ENCODE results near the gene RTN4R.
"Not testable (repeated sequence)": the region's sequence is repeated elsewhere in the genome, so short reads cannot be mapped to it uniquely, and the experiment has no call there.

RTN4R gene

DNA sequence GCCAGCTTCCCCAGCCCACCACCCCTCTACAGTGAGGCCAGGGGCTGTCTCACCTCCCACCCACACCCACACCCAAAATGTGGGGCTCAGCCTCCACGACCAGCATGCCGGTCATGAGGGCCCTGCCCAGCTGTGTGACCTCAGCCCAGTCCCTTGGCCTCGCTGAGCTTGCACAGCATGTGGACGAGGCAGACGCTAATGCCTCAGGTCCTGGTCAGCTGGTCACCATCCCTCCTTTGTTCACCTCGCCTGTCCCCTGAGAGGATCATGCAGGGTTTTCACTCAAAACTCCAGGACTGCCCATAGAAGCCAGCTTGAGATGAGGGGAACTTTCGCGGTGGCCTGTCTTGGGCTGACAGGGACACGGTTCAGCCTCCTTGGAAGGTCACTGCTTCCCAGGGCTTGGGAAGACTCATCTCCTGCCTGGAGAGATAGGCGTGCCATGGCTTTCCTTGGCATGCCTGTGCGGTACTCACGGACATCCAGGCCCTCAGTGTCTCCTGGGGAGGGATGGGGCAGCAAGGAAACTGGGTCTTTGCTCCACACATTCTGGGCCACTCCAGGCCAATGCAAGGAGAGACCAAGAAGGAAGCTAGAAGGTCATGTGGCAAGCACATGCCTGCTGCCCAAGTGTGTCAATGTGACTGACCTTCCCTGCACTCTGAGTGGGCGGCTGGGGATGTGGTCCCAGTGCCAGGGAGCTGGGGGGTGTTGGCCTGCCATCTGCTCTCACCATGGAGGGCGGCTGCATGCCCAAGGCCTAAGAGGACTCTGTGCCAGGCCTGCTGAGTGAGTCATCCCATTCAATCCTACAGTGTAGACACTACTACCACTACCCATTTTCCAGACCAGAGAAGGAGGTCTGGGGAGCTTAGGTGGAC lies 3.2 kb upstream of the RTN4R start:
- DNase-seq (ENCODE audit: low spot score): no peak

DNA sequence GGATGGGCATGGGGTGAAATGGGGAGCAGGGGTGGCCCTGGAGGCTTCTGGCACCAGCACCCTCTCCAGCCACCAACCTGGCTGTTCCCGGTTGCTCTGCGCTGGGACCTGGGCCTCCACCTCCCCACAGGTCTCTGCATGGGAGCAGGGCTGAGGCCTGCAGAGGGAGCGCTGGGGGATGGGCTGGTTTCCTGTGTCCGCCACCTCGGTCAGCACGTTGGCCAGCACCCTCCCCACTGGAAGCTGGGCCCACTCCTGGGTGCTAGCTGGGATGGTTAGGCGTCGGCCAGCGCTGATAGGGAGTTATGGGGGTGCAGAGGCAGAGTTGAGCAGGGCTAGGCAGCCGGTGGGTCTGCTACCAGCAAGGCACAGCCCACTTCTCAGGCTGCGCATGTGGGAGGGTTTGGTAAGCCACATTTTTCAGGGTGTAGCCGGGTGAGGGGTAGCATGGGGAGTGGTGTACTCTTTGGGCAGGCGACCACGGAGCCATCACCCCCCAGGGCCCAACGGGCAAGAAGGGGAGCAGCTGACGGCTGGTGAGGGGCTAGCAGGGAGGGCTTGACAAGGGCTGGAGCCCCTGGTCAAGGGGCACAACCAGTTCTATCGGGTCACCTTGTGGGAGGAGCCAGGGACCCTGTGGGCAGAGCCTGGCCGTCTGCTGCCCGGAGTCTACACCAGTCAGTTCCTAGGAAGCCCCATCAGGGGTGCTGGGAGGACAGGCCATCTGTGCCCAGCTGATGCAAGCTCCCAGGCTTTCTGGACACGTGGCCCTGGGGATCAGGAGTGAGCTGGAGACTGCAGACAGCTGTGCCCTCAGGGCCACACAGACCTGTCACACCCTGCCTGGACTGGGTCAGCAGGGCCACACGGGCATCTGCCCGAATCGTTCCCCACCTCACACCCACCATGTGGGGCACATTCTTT lies 2.3 kb upstream of the RTN4R start:
- not testable (repeated sequence) for DNase-seq (ENCODE audit: low spot score)

DNA sequence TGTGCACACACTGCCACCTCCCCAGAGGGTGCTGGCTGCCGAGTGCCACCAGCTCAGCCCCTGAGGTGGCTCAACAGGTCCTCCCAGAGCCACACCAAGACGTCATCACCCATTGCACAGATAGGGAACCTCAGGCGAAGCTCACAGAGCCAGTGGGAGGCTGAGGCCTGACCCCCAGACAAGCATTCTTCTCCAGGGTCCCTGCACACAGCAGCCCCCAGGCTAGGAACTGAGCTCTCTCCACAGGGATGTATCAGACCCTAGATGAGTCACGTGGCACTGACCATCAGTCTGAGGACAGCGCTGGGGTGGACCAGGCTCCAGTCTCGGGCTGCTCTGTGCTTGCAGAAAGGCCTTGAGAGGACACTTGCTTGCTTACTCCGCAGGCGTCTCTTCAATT lies 1.6 kb upstream of the RTN4R start:
- not testable (repeated sequence) for DNase-seq (ENCODE audit: low spot score)

DNA sequence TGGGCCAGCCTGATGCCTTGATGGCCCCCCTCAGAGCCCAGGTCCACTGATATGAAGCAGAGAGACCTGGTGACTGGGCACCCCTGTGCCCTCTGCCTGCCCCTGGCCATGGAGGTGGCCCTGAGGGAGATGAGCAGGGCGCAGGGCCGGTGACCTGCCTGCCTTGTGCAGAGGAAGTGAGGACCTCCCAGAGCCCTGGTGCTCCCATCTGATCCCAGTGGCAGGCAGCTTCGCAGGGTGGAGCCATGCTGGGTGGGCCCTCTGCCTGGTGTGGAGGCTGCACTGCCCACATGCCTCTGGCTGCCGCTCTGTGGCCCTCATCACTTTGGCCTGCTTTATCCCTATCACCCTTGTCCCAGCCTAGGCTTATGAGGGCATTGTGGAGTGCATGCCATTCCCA lies 1.1 kb upstream of the RTN4R start:
- DNase-seq (ENCODE audit: low spot score): not testable (repeated sequence)

DNA sequence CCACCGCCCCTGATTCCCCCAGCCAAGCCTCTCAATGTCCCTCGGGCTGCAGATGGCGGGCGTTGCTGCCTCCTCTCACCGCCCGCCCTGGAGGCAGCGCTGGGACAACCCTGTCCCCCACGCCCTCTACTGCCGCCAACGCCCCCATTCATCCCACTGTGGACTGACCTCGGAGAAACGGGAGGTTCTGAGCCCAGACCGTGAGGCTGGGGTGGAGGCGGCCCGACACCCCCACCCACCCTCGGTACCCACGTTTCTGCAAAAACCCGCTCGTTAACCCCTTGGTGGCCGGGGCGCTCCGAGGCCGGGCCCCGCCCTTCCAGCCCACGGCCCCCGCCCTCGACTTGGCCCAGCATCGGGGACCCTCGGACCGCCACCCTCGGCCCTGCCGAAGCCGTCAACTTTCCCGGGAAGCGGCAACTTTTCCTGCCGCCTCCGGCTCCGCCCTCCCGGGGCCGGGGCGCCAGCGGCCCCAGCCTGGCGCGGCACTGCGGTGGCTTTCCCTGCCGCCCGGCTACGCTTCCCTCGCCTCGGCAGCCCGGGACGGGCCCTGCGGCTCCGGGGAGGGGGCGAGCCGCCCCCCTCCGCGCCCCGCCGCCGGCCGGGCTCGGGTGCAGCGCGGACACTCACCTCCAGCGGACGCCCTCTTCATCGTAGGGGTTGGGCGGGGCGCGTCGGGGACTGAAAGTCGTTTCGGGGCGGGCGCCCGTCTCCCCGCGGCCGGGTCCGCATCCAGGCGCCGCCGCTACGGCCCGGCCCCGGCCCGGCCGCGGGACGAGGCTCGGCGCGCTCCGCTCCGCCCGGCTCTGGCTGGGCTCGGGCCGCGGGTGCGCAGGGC lies 458 bp downstream of the RTN4R start:
- no peak for DNase-seq (ENCODE audit: low spot score)

DNA sequence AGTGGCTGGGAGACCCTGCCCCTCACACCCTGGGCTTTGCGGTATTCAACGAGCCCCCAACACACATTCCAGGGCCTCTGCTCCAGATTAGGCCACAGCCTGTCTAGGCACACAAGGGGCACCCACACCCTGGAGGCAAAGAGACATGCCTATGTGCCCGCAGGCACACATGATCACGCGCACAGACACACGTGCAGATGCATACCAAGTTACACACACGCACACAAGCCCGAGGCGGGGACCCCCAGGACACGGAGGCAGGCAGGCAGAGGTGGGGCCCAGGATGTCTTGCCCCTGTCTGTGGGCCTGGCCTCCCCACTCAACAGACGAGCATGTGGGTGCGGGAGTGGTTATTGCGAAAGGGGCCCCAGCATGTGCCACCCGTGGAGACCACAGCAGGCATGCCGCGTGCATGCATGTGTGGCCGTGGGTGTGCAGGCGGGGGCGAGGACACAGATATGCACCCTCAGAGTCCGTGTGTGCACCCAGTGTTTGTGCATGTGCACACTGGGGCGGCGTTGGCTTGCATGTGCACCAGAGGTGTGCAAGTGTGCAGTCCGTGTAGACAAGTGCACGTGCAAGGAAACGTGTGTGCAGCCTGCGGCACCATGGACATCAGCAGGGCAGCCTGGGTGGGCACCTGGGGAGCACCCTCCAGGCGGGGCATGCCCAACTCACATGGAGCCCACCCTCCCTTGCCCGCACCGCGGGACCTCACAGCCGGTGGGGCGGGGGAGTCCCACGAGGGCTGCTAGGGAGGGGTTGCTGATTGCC lies 1.3 kb downstream of the RTN4R start:
- not testable (repeated sequence) for DNase-seq (ENCODE audit: low spot score)

DNA sequence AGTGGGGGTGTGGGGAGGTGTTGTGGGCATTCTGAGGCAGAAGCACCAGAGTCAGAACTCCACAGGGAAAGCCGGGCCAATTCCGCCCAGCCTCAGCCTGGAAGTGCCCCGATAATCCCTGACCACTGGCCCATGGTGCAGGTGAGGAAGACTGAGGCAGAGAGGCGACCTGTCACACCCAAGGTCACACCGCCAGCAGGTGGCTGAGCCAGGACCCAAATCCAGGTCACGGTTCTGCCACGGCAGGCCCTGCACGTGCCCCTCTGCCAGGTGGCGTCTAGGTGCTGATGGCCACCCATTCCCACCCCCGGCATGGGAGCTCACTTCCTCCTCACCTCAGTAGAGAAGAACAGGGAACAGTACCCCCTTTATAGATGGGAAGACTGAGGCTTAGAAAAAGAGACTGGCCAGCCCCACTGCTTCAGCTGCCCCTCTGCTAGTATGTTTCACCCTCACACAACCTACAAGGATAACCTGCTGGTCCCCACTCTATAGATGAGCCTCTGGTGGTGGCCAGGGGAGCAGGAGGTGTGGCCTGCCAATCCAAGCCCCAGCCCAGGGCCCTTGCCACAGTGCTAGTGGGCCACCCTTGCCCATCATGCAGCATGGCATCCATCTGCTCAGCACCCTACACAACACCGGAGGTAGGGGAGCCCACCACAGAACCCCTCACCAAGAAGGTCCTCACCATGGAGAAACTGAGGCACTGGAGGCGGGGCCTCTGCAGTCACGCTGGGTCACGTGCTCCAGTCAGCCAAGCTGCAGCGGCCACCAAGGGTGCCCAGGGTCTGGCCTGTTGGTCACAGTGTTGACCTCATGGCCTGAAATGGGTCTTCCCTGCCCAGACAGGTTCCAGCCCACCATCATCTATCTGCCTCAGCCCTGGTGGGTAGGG lies 2.1 kb downstream of the RTN4R start:
- not testable (repeated sequence) for DNase-seq (ENCODE audit: low spot score)

DNA sequence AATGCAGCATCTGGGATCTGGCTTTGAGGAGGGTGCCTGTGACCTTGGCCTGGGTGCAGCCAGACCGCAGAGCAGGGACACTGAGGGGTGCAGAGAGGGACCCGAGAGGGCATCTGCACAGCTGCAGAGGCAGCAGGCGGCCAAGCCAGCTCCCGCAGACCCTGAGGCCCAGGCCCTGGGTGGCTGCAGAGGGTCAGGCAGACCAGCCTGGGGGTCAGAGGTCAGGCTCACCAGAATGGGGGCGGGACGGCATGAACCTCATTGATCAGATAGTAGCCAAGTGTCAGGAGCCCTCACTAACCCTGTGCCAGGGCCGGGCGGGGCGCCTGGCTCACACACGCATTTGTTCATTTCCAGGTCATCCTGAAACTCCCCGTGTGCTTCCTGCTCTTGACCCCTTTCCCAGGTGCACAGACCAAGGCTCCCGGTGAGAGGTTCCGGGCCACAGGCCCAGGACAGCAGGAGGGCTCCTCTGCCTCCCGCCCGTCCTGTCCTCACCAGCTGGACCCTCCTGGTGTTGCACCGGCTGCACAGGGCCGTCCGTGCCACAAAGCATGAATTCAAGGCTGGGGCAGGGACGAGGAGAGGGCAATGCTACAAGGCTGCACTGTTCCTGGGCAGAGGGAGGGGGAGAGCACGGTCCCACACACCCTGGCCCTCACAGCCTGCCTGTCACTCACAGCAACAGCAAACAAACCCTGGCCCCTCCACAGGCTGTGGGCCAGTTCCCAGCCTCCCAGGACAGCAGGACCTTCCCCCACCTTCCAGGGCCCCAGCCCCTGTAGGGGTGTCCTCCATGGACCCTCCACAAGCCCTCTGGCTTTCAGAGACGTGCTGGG lies 3.3 kb downstream of the RTN4R start:
- DNase-seq (ENCODE audit: low spot score): no peak

DNA sequence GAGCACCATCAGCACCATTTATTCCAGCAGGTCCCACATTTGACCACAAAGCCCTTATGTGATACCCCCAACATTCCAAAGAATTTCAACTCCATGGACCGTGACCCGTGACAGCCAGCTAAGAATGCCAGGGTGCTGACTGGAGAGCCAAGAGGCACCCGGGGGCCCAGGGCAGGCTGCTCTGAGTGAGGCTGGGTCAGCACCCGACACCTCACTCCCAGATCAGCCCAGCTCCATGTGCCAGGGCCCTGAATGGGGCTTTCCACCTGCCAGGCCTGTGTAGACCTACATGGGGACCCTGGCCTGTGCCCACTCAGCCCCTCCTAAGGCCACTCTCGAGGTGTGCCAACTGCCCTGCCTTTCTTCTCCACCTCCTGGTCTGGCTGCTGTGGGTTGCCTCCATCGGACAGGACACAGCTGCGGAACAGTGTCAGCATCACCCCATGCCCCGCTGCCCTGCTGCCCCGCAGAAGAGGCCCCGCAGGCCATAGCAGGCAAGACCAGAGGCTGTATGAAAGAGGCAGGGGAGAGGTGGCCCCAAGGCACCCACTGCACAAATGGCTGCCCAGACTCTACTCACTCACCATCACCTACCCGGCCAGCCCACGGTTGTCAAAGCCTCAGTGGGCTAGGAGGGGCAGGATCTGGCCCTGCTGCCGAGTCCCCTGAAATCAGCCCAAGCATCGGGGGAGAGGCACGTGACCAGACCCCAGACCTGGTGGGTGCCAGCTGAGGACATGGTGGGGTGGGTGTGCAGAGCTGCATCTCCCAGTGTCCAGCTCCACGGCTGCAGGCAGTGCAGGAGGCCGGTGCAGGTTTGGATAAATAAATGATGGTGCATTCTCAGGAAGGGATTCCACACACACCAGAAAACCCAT lies 4.5 kb downstream of the RTN4R start:
- DNase-seq (ENCODE audit: low spot score): not testable (repeated sequence)

DNA sequence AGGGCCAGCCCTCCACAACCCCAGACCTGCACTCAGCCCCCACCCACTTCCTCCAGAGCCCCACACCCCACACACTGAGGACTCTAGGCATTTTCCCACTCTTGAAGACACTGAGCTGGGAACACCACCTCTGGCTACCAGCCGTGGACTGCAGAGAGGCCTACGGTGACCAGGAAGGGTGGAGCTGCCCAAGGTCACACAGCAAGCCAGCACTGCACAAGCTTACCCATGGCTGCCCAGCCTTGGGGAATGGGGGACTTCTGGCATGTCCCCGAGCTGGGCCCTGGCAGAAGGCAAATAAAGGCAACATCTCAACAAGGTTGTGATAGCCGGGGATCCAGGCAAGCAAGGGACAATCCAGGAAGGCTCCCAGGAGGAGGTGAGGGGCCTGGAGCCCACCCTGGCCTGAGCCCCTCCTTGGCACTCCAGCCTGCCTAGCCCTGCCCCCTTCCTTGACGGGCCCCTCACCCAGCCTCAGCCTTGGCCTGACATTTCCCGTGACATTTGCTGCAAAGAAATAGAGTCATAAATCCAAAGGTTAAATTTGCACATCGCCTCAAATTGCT lies 5.5 kb downstream of the RTN4R start:
- DNase-seq (ENCODE audit: low spot score): no peak

DNA sequence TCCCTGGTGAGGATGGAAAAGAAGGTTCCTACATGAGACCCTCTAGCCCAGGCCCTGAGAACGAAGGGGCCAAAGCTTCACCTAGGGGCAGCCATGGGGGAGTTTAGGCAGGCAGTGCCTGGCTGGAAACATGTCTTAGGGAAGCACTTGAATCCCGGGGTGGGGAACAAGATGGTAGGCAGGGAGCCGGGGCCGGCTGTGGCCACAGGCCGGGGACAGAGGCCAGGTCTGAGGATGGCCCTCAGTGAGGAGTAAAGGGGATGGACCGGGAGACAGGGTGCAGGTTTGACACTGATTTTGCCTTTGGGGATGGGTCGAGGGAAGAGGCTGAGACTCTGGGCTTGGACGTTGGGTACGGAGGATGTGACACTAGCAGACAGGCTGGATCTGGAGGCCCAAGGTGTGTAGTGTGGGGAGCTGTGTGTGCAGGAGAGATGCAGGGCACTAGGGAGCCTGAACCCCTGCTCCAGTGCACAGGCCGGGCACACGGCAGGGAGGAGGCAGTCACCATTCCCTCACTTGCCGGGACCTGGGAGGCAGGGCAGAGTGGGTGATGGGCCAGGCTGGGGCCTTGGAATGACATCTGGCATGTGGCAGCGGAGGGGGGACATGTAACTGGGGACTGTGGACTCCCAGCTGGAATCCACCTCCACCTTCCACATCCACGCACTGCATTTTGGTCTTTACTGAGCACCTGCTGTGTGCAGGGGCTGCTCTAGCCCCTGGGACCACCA lies 6.1 kb downstream of the RTN4R start:
- no peak for DNase-seq (ENCODE audit: low spot score)

DNA sequence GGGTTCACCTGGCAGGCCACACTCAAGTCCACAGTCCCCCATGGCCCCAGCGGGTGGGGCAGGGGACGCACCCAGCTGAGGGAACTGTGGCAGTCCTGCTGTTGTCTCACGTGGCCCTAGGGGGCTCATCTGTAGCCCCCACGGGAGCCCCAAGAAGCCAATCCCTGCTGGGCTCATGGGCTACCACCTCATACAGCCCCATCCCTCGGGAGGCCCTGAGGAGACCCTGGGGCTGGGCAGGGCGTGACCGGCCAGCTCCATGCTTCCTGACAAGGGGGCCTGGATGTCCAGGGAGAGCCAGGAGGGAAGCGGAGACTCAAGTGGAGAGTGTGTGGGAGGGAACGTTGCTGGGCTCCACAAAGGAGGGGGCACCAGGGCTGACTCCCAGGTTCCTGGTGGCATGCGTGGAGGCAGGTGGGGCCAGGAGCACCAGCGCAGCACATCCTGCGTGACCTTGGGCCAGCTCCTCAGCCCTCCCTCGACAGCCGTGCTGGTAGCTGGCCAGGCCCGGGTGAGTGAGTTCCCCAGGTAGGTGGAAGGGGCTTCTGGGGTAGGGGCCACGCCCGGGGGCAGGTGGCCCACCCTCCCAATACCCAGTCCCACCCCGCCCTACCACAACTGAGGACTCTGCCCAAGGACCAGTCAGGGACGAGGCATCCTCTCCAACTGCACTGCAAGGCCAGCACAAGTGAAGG lies 7.9 kb downstream of the RTN4R start:
- no peak for DNase-seq (ENCODE audit: low spot score)

DNA sequence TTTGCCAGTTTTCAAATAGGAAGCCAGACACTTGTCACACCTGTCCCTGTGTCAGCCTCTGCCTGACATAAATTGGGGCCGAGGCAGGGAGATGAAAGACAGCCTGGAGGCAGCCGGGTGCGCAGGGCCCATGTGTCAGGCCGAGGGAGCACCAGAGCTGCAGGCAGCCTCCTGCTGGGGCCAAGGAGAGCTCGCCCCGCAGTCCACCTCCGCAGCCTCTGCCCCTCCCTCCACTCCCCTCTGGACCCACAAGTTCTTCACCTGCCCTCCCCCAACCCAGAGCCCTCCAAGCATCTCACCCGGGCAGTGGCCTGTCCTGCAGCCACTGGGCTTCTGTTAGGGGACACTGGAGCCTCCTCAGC lies 8.8 kb downstream of the RTN4R start:
- no peak for DNase-seq (ENCODE audit: low spot score)

DNA sequence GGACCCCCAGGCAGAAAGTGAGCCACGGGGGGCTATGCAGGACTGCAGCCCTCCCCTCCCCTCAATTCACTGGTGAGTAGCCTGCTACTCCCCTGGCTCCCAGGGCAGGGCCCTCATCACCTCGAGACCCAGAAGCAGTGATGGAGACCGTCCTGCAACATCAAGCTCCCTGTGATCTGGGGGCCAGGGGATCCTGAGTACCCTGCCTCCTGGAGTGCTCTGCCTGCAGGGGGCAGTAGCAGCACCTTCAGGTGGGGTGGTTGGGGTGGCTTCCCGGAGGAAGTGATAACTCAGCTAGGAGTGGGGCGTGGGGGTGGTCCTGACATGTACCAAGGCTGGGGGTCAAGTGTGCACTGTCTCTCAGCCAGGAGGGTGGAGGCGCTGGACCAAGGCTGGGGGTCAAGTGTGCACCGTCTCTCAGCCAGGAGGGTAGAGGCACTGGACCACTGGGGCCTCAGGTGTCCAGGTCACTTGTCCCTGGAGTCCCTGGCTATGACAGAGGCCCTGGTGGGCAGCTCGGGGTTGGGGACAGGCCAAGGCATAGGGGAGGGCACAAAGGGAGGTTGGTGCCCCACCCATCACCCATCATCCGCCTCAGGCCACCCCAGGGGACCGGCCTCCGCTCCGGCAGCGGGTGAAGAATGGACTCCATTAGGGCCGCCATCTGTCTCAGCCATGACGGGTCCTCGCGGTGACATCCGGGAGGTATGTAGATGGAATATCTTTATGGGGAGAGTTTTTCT lies 9.4 kb downstream of the RTN4R start:
- DNase-seq (ENCODE audit: low spot score): peak; percentile 53

DNA sequence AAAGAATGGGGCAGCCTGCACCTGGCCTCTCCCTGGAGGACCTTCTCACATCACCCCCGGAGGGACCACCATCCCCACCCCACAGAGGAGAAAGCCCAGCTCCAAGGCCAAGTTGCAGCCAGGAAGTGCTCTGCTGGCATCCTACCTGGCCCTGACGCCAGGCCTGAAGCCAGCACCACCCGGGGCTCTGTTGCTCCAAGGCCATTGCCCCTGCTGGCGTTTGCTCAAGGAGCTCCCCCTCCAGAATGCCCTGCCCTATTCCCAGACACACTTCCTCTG lies 10.2 kb downstream of the RTN4R start:
- no peak for DNase-seq (ENCODE audit: low spot score)
